Activated naive CD4-positive, alpha-beta T cell treated with anti-CD3 and anti-CD28 coated beads, Interleukin-2, amount 50 U/mL, for 16 hours (primary cell): ENCODE measurements around the gene AP3D1.
"Not testable (repeated sequence)": the region's sequence is repeated elsewhere in the genome, so short reads cannot be mapped to it uniquely, and the experiment has no call there.

ENCODE experiments used
- DNase-seq: peaks from one replicate; pipeline ENCODE4 v3.0.0-alpha.2; 2020

The AP3D1 gene

GRCh38 chr19:2149980-2150793 is 1.2 kb downstream of the AP3D1 start:
- no peak for DNase-seq

GRCh38 chr19:2148482-2149135 is 2.8 kb downstream of the AP3D1 start:
- DNase-seq = peak; percentile 43

- DNase-seq = no peak
These were observed 5.5 kb downstream of the AP3D1 start for GRCh38 chr19:2145831-2146241.

- no peak for DNase-seq
These were observed 7.2 kb downstream of the AP3D1 start for GRCh38 chr19:2144190-2144589.

GRCh38 chr19:2142173-2142829 is 9.1 kb downstream of the AP3D1 start:
- DNase-seq = no peak

GRCh38 chr19:2140138-2140569 is 11.2 kb downstream of the AP3D1 start:
- DNase-seq = no peak

GRCh38 chr19:2139385-2140137 is 11.8 kb downstream of the AP3D1 start:
- DNase-seq = no peak

GRCh38 chr19:2138061-2138728 is 13.2 kb downstream of the AP3D1 start:
- no peak for DNase-seq

- DNase-seq = no peak
These were observed 14.6 kb downstream of the AP3D1 start for GRCh38 chr19:2136796-2137195.

- DNase-seq = no peak
These were observed 15.6 kb downstream of the AP3D1 start for GRCh38 chr19:2135474-2136402.

GRCh38 chr19:2132731-2133490 is 18.5 kb downstream of the AP3D1 start:
- DNase-seq = no peak

GRCh38 chr19:2132191-2132590 is 19.2 kb downstream of the AP3D1 start:
- DNase-seq = no peak

GRCh38 chr19:2131012-2131975 is 20.1 kb downstream of the AP3D1 start:
- DNase-seq = not testable (repeated sequence)

GRCh38 chr19:2129892-2130770 is 21.2 kb downstream of the AP3D1 start:
- no peak for DNase-seq

GRCh38 chr19:2129486-2129885 is 21.9 kb downstream of the AP3D1 start:
- DNase-seq = no peak

GRCh38 chr19:2129022-2129421 is 22.3 kb downstream of the AP3D1 start:
- DNase-seq = no peak

GRCh38 chr19:2128252-2128651 is 23.1 kb downstream of the AP3D1 start:
- not testable (repeated sequence) for DNase-seq

- no peak for DNase-seq
These were observed 23.6 kb downstream of the AP3D1 start for GRCh38 chr19:2127758-2128157.
